Neural crest cell (in vitro differentiated cells): Measurements from ENCODE around the gene ZNF438. TPM values are rescaled to one million over a fixed set of nuclear protein-coding genes. Genes with fewer than 3 reads are reported as not detected.
"Not testable (repeated sequence)": the region's sequence is repeated elsewhere in the genome, so short reads cannot be mapped to it uniquely, and the experiment has no call there.

ENCODE experiments used
- DNase-seq: peaks from one replicate; pipeline ENCODE4 v3.0.0; 2021; ENCODE audit warnings: low read depth, mixed read lengths, low spot score
- H3K27ac Mint-ChIP-seq: one replicate; pipeline ENCODE4 v1.8.0; 2021; ENCODE audit warnings: mild to moderate bottlenecking, mixed read lengths; ENCODE audit not compliant: unreplicated experiment
- H3K27me3 Mint-ChIP-seq: 2 replicates; pipeline ENCODE4 v1.8.0; 2021; ENCODE audit warnings: low read depth, mild to moderate bottlenecking, mixed read lengths
- H3K36me3 Mint-ChIP-seq: 2 replicates; pipeline ENCODE4 v1.8.0; 2021; ENCODE audit warnings: low read depth, mild to moderate bottlenecking, mixed read lengths
- H3K4me1 Mint-ChIP-seq: 2 replicates; pipeline ENCODE4 v1.8.0; 2021; ENCODE audit warnings: mixed read lengths
- H3K4me3 Mint-ChIP-seq: one replicate; pipeline ENCODE4 v1.8.0; 2021; ENCODE audit warnings: mild to moderate bottlenecking, mixed read lengths
- H3K9me3 Mint-ChIP-seq: 2 replicates; pipeline ENCODE4 v1.8.0; 2021; ENCODE audit warnings: mixed read lengths
- total RNA-seq: library from RNA; stranded (reverse); gene quantifications from 2 replicates; pipeline ENCODE4 v1.2.1, GENCODE V29; 2021
- TF ChIP-seq, protein P1 (sequence below): fragments of 200-600 bp; sonication (generic); conservative IDR thresholded peaks from 2 replicates; pipeline ENCODE4 v1.5.0; 2021; ENCODE audit warnings: antibody characterized with exemption, mild to moderate bottlenecking

ZNF438 gene
- total RNA-seq, 1 donor from 2014 or later = 3.5 TPM

DNA sequence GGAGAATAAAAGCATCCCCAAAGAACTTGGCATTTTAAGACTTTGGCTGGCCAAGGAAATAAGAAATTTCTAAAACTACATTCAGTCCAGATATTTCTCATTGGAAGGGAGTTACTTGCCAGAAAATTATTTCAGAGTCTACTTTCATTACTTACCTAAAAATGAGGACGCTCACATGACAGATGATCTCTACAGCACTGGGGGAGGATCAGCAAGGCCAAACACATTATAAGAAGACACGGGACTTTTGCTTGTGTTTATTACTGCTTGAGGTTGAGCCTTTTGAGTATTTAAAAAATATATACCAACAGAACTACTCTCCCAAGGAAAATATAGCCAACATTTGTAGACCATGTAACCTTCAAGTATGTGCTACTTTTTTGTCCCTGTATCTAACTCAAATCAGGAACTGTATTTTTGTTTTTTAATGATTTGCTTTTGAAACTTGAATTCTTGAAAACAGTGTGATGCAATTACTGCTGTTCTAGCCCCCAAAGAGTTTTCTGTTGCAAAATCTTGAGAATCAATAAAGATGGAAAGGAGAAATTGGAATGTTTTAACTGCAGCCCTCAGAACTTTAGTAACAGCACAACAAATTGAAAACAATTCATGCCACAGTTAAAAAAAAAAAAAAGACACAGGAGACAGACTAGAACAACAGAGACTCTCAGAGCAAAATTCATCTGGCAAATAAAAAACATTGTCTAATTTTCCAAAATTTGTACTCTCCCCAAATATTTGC lies 128.1 kb downstream of the ZNF438 start:
- Mint-ChIP-seq H3K4me3 (no peak overlapping the region), H3K27ac (no peak overlapping the region), H3K27me3 (no peaks in the 10 kb centered on the region), H3K4me1 (no peaks in the 10 kb centered on the region), H3K36me3 (peaks cover 5% of the 10 kb centered on the region), H3K9me3 (peaks cover 7% of the 10 kb centered on the region)
- DNase-seq = no peak
- TF ChIP-seq, protein P1, sequence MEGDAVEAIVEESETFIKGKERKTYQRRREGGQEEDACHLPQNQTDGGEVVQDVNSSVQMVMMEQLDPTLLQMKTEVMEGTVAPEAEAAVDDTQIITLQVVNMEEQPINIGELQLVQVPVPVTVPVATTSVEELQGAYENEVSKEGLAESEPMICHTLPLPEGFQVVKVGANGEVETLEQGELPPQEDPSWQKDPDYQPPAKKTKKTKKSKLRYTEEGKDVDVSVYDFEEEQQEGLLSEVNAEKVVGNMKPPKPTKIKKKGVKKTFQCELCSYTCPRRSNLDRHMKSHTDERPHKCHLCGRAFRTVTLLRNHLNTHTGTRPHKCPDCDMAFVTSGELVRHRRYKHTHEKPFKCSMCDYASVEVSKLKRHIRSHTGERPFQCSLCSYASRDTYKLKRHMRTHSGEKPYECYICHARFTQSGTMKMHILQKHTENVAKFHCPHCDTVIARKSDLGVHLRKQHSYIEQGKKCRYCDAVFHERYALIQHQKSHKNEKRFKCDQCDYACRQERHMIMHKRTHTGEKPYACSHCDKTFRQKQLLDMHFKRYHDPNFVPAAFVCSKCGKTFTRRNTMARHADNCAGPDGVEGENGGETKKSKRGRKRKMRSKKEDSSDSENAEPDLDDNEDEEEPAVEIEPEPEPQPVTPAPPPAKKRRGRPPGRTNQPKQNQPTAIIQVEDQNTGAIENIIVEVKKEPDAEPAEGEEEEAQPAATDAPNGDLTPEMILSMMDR = no peak

DNA sequence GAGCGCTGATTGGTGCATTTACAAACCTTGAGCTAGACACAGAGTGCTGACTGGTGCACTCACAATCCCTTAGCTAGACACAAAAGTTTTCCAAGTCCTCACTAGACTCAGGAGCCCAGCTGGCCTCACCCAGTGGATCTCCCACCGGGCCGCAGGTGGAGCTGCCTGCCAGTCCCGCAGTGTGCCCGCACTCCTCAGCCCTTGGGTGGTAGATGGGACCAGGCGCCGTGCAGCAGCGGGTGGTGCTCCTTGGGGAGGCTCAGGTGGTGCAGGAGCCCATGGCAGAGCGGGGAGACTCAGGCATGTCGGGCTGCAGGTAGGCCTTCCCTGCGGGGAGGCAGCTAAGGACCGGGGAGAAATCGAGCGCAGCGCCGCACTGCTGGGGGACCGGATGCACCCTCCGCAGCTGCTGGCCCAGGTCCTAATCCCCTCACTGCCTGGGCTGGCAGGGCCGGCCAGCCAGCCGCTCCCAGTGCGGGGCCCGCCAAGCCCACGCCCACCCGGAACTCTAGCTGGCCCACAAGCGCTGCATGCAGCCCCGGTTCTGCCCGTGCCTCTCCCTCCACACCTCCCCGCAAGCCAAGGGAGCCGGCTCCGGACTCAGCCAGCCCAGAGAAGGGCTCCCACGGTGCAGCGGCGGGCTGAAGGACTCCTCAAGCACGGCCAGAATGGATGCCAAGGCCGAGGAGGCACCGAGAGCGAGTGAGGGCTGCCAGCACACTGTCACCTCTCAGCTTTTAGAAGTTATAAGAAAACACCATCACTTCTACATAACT lies 128.9 kb downstream of the ZNF438 start:
- TF ChIP-seq, protein P1 = no peak
- H3K9me3 Mint-ChIP-seq = peaks cover 7% of the 10 kb centered on the region
- H3K36me3 Mint-ChIP-seq = peaks cover 5% of the 10 kb centered on the region
- DNase-seq = no peak
- no peak overlapping the region for H3K4me3 Mint-ChIP-seq
- H3K27ac Mint-ChIP-seq = no peak overlapping the region
- H3K27me3 Mint-ChIP-seq = no peaks in the 10 kb centered on the region
- H3K4me1 Mint-ChIP-seq = no peaks in the 10 kb centered on the region

DNA sequence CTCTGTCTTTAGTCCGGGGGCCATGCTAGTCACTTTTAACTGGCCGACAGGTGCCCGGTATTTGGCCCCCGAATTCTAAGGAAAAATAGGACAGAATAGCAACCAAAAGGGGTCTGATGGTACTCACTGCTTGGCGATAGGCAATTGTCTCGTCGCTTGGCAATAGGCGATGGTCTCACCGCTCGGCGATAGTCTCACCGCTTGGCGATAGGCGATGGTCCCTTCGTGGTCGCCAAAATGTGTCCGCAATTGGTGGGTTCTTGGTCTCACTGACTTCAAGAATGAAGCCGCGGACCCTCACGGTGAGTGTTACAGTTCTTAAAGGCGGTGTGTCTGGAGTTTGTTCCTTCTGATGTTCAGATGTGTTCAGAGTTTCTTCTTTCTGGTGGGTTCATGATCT lies 130.2 kb downstream of the ZNF438 start:
- H3K9me3 Mint-ChIP-seq, H3K4me1 Mint-ChIP-seq, DNase-seq, H3K27ac Mint-ChIP-seq, H3K36me3 Mint-ChIP-seq, H3K4me3 Mint-ChIP-seq, H3K27me3 Mint-ChIP-seq: not testable (repeated sequence)

DNA sequence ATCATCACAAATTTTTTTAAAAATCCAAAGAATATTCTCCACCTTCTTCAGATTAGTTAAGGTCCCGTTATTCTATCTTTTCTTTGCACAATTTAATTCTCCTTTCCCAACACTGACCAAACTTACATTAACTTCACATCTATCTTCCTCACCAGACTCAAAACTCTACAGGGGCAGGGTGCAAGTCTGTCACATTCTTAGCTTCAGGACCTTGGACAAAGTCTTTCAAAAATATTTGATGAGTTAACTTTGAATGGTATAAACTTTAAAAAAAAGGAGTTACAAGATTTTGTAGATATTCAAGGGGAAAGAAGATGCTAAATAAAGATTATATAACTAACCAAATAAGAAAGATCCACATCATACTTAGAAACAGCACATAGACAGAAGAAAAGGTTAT lies 132.7 kb downstream of the ZNF438 start:
- peaks cover 5% of the 10 kb centered on the region for H3K36me3 Mint-ChIP-seq
- H3K4me3 Mint-ChIP-seq = no peak overlapping the region
- H3K27ac Mint-ChIP-seq = no peak overlapping the region

DNA sequence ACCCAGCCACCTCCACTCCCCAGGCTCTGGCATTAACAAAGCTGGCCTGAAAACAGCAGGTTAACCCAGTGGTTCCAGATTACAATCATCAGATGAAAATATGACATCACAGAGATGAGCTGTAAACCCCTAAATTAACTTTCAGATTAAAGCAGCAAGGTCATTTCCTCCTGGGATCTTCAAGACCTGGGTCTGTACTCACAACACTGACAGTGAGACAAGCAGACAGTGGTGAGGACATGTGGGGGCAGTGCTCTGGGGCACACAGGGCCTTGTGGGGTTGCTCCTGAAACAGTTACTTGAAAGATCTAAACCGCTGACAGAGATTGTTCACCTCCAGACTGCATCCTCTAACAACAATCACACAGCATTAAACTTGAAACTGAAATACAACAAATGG lies 134.1 kb downstream of the ZNF438 start:
- H3K27me3 Mint-ChIP-seq = no peaks in the 10 kb centered on the region
- H3K4me3 Mint-ChIP-seq = no peak overlapping the region
- peaks cover 5% of the 10 kb centered on the region for H3K36me3 Mint-ChIP-seq
- no peak overlapping the region for H3K27ac Mint-ChIP-seq
- TF ChIP-seq, protein P1 = no peak
- H3K4me1 Mint-ChIP-seq = peaks cover 4% of the 10 kb centered on the region
- peaks cover 9% of the 10 kb centered on the region for H3K9me3 Mint-ChIP-seq
- DNase-seq = no peak

More for the DNA sequence above, 132.7 kb downstream of the ZNF438 start:
- no peak for DNase-seq
- Mint-ChIP-seq H3K27me3 (no peaks in the 10 kb centered on the region), H3K9me3 (peaks cover 9% of the 10 kb centered on the region), H3K4me1 (peaks cover 4% of the 10 kb centered on the region)
- TF ChIP-seq, protein P1 = no peak

DNA sequence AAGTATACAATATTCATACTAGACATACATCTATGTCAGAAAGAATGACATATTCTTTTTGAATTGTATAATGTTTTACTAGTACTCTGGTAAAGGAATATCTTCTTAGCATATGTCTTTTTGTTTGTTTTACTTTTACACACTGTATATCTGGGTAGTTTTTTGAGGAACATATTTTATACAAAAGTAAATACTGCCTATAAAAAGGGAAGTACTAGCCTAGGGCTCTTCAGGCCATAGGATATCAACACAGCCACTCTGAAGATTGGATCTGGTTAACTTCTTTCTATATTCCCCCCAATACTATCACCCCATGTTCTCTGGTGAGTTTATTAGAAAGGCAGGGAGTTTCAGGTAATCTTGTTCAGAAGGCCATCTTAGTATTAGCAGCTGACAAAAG lies 134.6 kb downstream of the ZNF438 start:
- Mint-ChIP-seq H3K4me1 (peaks cover 4% of the 10 kb centered on the region), H3K36me3 (peaks cover 4% of the 10 kb centered on the region), H3K27ac (no peak overlapping the region), H3K27me3 (no peaks in the 10 kb centered on the region), H3K9me3 (peaks cover 6% of the 10 kb centered on the region), H3K4me3 (no peak overlapping the region)
- TF ChIP-seq, protein P1 = no peak
- no peak for DNase-seq
